ENCODE measurements around the gene FNBP1.

DNA sequence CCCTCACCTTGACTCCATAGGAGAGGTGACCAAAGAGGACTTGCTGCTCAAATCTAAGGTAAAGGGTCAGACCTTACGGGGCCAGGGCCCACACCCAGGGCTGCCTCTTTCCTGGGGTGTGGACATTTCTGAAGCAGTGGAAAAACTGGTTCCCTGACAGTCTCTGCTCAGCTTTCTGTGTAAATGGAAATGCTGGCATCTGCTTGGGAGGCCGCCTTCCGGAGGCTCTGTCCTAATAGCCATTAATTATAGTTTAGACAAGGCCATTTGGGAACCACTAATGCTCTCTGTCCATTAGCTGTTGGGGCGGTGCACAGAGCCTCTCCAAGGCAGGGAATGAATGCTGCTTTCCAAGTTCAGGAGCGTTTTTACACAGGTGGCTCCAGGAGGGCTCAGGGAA lies 190.4 kb downstream of the FNBP1 start:
- TF ChIP-seq, protein P1, sequence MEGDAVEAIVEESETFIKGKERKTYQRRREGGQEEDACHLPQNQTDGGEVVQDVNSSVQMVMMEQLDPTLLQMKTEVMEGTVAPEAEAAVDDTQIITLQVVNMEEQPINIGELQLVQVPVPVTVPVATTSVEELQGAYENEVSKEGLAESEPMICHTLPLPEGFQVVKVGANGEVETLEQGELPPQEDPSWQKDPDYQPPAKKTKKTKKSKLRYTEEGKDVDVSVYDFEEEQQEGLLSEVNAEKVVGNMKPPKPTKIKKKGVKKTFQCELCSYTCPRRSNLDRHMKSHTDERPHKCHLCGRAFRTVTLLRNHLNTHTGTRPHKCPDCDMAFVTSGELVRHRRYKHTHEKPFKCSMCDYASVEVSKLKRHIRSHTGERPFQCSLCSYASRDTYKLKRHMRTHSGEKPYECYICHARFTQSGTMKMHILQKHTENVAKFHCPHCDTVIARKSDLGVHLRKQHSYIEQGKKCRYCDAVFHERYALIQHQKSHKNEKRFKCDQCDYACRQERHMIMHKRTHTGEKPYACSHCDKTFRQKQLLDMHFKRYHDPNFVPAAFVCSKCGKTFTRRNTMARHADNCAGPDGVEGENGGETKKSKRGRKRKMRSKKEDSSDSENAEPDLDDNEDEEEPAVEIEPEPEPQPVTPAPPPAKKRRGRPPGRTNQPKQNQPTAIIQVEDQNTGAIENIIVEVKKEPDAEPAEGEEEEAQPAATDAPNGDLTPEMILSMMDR (IDR thresholded peaks at IDR 0.05; ENCODE audit: insufficient read depth, low read depth, low read length): no peak
- no peak for TF ChIP-seq EZH2 (IDR thresholded peaks at IDR 0.05; ENCODE audit: insufficient read depth, low read length)
